ENCODE measurements around the gene RAD51B.

The RAD51B gene

GRCh38 chr14:68593806-68594536 is 774.4 kb downstream of the RAD51B start:
- TF ChIP-seq, protein P1, sequence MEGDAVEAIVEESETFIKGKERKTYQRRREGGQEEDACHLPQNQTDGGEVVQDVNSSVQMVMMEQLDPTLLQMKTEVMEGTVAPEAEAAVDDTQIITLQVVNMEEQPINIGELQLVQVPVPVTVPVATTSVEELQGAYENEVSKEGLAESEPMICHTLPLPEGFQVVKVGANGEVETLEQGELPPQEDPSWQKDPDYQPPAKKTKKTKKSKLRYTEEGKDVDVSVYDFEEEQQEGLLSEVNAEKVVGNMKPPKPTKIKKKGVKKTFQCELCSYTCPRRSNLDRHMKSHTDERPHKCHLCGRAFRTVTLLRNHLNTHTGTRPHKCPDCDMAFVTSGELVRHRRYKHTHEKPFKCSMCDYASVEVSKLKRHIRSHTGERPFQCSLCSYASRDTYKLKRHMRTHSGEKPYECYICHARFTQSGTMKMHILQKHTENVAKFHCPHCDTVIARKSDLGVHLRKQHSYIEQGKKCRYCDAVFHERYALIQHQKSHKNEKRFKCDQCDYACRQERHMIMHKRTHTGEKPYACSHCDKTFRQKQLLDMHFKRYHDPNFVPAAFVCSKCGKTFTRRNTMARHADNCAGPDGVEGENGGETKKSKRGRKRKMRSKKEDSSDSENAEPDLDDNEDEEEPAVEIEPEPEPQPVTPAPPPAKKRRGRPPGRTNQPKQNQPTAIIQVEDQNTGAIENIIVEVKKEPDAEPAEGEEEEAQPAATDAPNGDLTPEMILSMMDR (IDR thresholded peaks at IDR 0.05; ENCODE audit: low read length, missing control alignments), result no peak
- DNase-seq (ENCODE audit: low read depth), result no peak
- no peak overlapping the region for H3K4me3 ChIP-seq (replicated peaks; ENCODE audit: low read depth, low read length)

- no peak for DNase-seq (ENCODE audit: low read depth)
- TF ChIP-seq, protein P1 (IDR thresholded peaks at IDR 0.05; ENCODE audit: low read length, missing control alignments), result no peak
- no peak overlapping the region for H3K4me3 ChIP-seq (replicated peaks; ENCODE audit: low read depth, low read length)
These were observed 775.3 kb downstream of the RAD51B start for GRCh38 chr14:68594737-68595380.

DNA sequence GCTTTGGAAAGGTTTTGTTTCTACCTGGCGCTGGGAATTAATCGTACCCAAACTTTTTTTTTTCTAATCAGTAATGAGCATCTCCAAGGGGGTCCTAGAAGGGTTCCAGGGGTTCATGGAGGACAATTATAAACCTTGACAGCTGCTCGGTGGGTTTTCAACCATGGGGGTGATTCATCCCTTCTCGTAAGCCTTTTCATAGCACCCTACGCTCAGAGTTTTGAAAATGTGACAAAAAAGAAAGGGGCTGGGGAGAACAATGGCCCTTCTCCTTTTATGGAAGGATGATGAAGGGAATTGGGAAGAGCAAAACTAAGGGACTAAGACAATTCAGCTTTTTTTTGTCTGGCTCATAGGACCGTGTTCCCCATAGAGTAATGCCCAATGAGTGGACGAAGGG is 776.6 kb downstream of the RAD51B start:
- H3K4me3 ChIP-seq (replicated peaks; ENCODE audit: low read depth, low read length), result no peak overlapping the region
- TF ChIP-seq, protein P1 (IDR thresholded peaks at IDR 0.05; ENCODE audit: low read length, missing control alignments), result no peak
- no peak for DNase-seq (ENCODE audit: low read depth)

- H3K4me3 ChIP-seq (replicated peaks; ENCODE audit: low read depth, low read length), result no peak overlapping the region
- TF ChIP-seq, protein P1 (IDR thresholded peaks at IDR 0.05; ENCODE audit: low read length, missing control alignments), result no peak
- no peak for DNase-seq (ENCODE audit: low read depth)
These were observed 777.1 kb downstream of the RAD51B start for GRCh38 chr14:68596701-68597100.

DNA sequence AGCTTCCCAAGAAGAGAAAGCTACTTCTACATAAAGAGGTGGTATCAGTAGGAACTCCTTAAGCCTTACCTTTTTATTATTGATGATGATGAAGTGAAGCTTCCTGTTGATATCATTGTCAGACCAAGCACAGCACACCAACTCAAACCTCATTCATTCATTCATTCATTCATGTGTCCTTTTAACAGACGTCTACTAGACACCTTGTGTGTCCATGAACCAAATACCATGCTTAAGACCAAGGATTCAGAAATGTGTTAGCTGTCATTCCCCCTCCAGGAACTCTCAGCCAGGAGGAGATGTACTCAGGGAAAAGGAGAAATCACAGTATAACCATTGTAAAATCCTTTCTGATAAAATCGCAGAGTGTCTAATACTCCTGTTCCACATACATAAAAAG is 778.5 kb downstream of the RAD51B start:
- peak overlapping the region; percentile 34 for H3K4me3 ChIP-seq (replicated peaks; ENCODE audit: low read depth, low read length)
- DNase-seq (ENCODE audit: low read depth), result no peak
- TF ChIP-seq, protein P1 (IDR thresholded peaks at IDR 0.05; ENCODE audit: low read length, missing control alignments), result no peak

GRCh38 chr14:68598621-68599447 is 779.3 kb downstream of the RAD51B start:
- TF ChIP-seq, protein P1 (IDR thresholded peaks at IDR 0.05; ENCODE audit: low read length, missing control alignments), result no peak
- DNase-seq (ENCODE audit: low read depth), result peak; percentile 98
- H3K4me3 ChIP-seq (replicated peaks; ENCODE audit: low read depth, low read length), result peak overlapping the region; percentile 34
